Endothelial cell of umbilical vein (primary cell): ENCODE results near the gene IQCC. TPM values are rescaled to one million over a fixed set of nuclear protein-coding genes. Genes with fewer than 3 reads are reported as not detected.

Source experiments
- BruUV-seq: library from RNA; stranded (reverse); fragments of 400-500 nt; replicated peaks from 2 replicates; lab custom pipeline; 2021; lab: Mats Ljungman, UMichigan
- CTCF ChIA-PET: fragments of 300-600, 350-600 bp; sonication (Branson Sonifier 250); formaldehyde crosslinking; loops from one replicate; lab custom pipeline; 2021; ENCODE audit warnings: antibody characterized with exemption, inconsistent platforms; lab: Charles Lee
- POLR2A ChIA-PET: fragments of 300-600, 350-600 bp; sonication (Branson Sonifier 250); formaldehyde crosslinking; loops from one replicate; lab custom pipeline; 2021; ENCODE audit warnings: antibody characterized with exemption, inconsistent platforms; lab: Charles Lee
- DNase-seq: peaks from one replicate; pipeline ENCODE4 v3.0.0-alpha.2; 2011; ENCODE audit warnings: low read depth, low spot score
- FAIRE-seq: peaks from 2 replicates; lab custom pipeline; 2011; peaks lifted over from hg19 to GRCh38; lab: Jason Lieb, UNC
- H2AFZ ChIP-seq: 2 replicates; pipeline ENCODE4 v1.6.0; 2012; ENCODE audit warnings: low read depth, low read length, control low read depth, inconsistent platforms
- H3K27ac ChIP-seq: 2 replicates; pipeline ENCODE4 v1.5.1; 2011; ENCODE audit warnings: low read depth, mild to moderate bottlenecking, control low read depth, low read length, moderate library complexity; ENCODE audit not compliant: insufficient read depth
- H3K27me3 ChIP-seq, 2 experiments: 2 replicates each; pipeline versions ENCODE4 v1.6.0 to v1.6.1; 2011; ENCODE audit warnings: low read length in 2 of 2, mixed read lengths in 1 of 2; ENCODE audit not compliant: control insufficient read depth in 2 of 2, insufficient read depth in 2 of 2
- H3K36me3 ChIP-seq, 2 experiments: 2 replicates in 1 of 2; 3 replicates in 1 of 2; pipeline ENCODE4 v1.5.1; 2011; ENCODE audit warnings: low read length in 2 of 2, mild to moderate bottlenecking in 1 of 2, moderate library complexity in 1 of 2; ENCODE audit not compliant: control insufficient read depth in 2 of 2, insufficient read depth in 2 of 2; ENCODE audit errors: extremely low read depth in 1 of 2
- H3K4me1 ChIP-seq: 3 replicates; pipeline ENCODE4 v1.5.1; 2011; ENCODE audit warnings: mild to moderate bottlenecking, low read length; ENCODE audit not compliant: control insufficient read depth, insufficient read depth; ENCODE audit errors: extremely low read depth
- H3K4me2 ChIP-seq: 2 replicates; pipeline ENCODE4 v1.6.1; 2011; ENCODE audit warnings: low read length, control low read depth, mixed read lengths; ENCODE audit not compliant: insufficient read depth
- H3K4me3 ChIP-seq, 3 experiments: fragments of 200-600 bp in 1 of 3; sonication (generic), shearing (Covaris generic) in 1 of 3; replicated peaks in 1 of 3; 2 replicates each; pipeline ENCODE4 v1.5.1; 2011 to 2016; ENCODE audit warnings: control low read depth in 3 of 3, low read length in 3 of 3, mild to moderate bottlenecking in 2 of 3, inconsistent platforms in 1 of 3, low read depth in 1 of 3, moderate library complexity in 1 of 3; ENCODE audit not compliant: insufficient read depth in 1 of 3
- H3K79me2 ChIP-seq: 2 replicates; pipeline ENCODE4 v1.6.0; 2012; ENCODE audit warnings: low read length, inconsistent platforms; ENCODE audit not compliant: control insufficient read depth, insufficient read depth
- H3K9ac ChIP-seq: replicated peaks from 2 replicates; pipeline ENCODE3; 2011; ENCODE audit warnings: low read length, control low read depth; ENCODE audit not compliant: insufficient read depth; ENCODE audit errors: extremely low read depth
- H3K9me1 ChIP-seq: replicated peaks from 3 replicates; pipeline ENCODE4 v1.6.0; 2011; ENCODE audit warnings: mild to moderate bottlenecking, low read length; ENCODE audit not compliant: control insufficient read depth, insufficient read depth; ENCODE audit errors: extremely low read depth
- H3K9me3 ChIP-seq: replicated peaks from 2 replicates; pipeline ENCODE4 v1.5.1; 2012; ENCODE audit warnings: low read length, inconsistent platforms; ENCODE audit not compliant: control insufficient read depth, insufficient read depth
- H4K20me1 ChIP-seq: replicated peaks from 2 replicates; pipeline ENCODE3; 2011; ENCODE audit warnings: mild to moderate bottlenecking, low read length; ENCODE audit not compliant: control insufficient read depth, insufficient read depth; ENCODE audit errors: extremely low read depth
- CTCF ChIP-seq, 2 donors: IDR thresholded peaks; 1 replicate in 1 of 2; 2 replicates in 1 of 2; pipeline ENCODE4 v1.5.1; 2011; ENCODE audit warnings: low read length in 2 of 2, mild to moderate bottlenecking in 2 of 2, moderate library complexity in 2 of 2, control low read depth in 1 of 2, inconsistent platforms in 1 of 2, low read depth in 1 of 2; ENCODE audit not compliant: insufficient read depth in 1 of 2; ENCODE audit errors: extremely low read depth in 1 of 2
- EZH2 ChIP-seq: IDR thresholded peaks from 2 replicates; pipeline ENCODE4 v1.6.1; 2012; ENCODE audit warnings: borderline replicate concordance, low read depth, mild to moderate bottlenecking, moderate library complexity, low read length, inconsistent platforms; ENCODE audit not compliant: severe bottlenecking
- FOS ChIP-seq: IDR thresholded peaks from 2 replicates; pipeline ENCODE4 v1.6.1; 2011; ENCODE audit warnings: mild to moderate bottlenecking, low read length, moderate library complexity, borderline replicate concordance; ENCODE audit not compliant: insufficient read depth
- GATA2 ChIP-seq: IDR thresholded peaks from 2 replicates; pipeline ENCODE4 v1.7.0; 2011; ENCODE audit warnings: low read depth, mild to moderate bottlenecking, moderate library complexity, mixed read lengths, low read length; ENCODE audit not compliant: insufficient read length, insufficient read depth
- JUN ChIP-seq: IDR thresholded peaks from 2 replicates; pipeline ENCODE4 v1.6.1; 2011; ENCODE audit warnings: borderline replicate concordance, low read depth; ENCODE audit not compliant: insufficient read length, insufficient read depth
- MAX ChIP-seq: IDR thresholded peaks from 2 replicates; pipeline ENCODE4 v1.6.1; 2011; ENCODE audit not compliant: insufficient read depth, insufficient read length
- MYC ChIP-seq: IDR thresholded peaks from one replicate; pipeline ENCODE4 v1.6.1; 2011; ENCODE audit warnings: mild to moderate bottlenecking, low read depth, low read length
- POLR2A ChIP-seq: IDR thresholded peaks from 2 replicates; pipeline ENCODE4 v1.6.1; 2012; ENCODE audit warnings: low read depth, mild to moderate bottlenecking, control low read depth, low read length
- POLR2AphosphoS5 ChIP-seq: IDR thresholded peaks from 2 replicates; pipeline ENCODE4 v1.6.1; 2012; ENCODE audit warnings: low read depth, mild to moderate bottlenecking, control low read depth, low read length, moderate library complexity; ENCODE audit not compliant: insufficient read depth
- dilution Hi-C: fragments of 300-500 bp; cut with MboI; formaldehyde crosslinking; loops from one replicate; pipeline ENCODE4 v1.15.0; 2019; ENCODE audit warnings: low sequenced_read_pairs; ENCODE audit not compliant: extremely low pct_ligation_motif_present
- intact Hi-C: fragments of 100-400 bp; cut with micrococcal nuclease; formaldehyde crosslinking; loops from one replicate; pipeline ENCODE4 v1.10.0; 2022
- polyA plus RNA-seq, 4 experiments: library from polyadenylated mRNA; depleted of rRNA in 3 of 4; stranded (reverse) in 3 of 4; unstranded in 1 of 4; fragments of >200 nt; gene quantifications; 2 replicates each; pipeline versions ENCODE4 v1.2.1 to v1.2.3, GENCODE V29; 2011 to 2012; ENCODE audit warnings: missing spikeins in 1 of 4
- total RNA-seq: library from RNA; stranded (reverse); gene quantifications from 2 replicates; pipeline ENCODE4 v1.2.3, GENCODE V29; 2021

IQCC gene
- total and polyA plus RNA-seq, 2 donors (not counting 3 experiments of a cell fraction or from before 2014, with no cell fraction given): 1.1 to 1.8 TPM

- Histone ChIP-seq H3K79me2 (peaks cover 51% of the 10 kb centered on the region), H3K9me3 (no peaks in the 10 kb centered on the region), H2AFZ (no peak overlapping the region), H3K9ac (no peak overlapping the region), H3K4me3 (no peak overlapping the region), H3K4me2 (no peak overlapping the region), H3K27me3 (no peaks in the 10 kb centered on the region), H3K36me3 (peaks cover 28 to 36% of the 10 kb centered on the region in 2 experiments), H3K9me1 (no peaks in the 10 kb centered on the region), H3K4me1 (peaks cover 4% of the 10 kb centered on the region), H4K20me1 (no peaks in the 10 kb centered on the region), H3K27ac (no peak overlapping the region)
- BruUV-seq: no TSS peak
- no peak for DNase-seq
- TF ChIP-seq CTCF (IDR thresholded peaks at IDR 0.05; ENCODE audit: extremely low read depth in 1 of 2, insufficient read depth in 1 of 2, low read depth in 1 of 2, low read length in 2 of 2) (no peak), EZH2 (no peak), JUN (no peak), POLR2A (no peak), MYC (no peak), GATA2 (no peak), FOS (no peak), POLR2AphosphoS5 (no peak), MAX (no peak)
- intact Hi-C loops (no loop called here), dilution Hi-C loops (no loop called here)
- ChIA-PET POLR2A (no interaction called here), CTCF (no interaction called here)
- FAIRE-seq: no peak
These were observed 19.0 kb upstream of the IQCC start for GRCh38 chr1:32186491-32186890.
